SKM-1 treated with dmso at 0.1 percent for 144 hours (cell line): ENCODE data around the gene PNPO.

Source experiments
- DNase-seq: peaks from one replicate; lab custom pipeline; 2025; ENCODE audit not compliant: unreplicated experiment; lab: John Stamatoyannopoulos, UW

PNPO gene

GRCh38 chr17:47948706-47949196 lies 7.4 kb downstream of the PNPO start:
- no peak for DNase-seq

GRCh38 chr17:47949197-47949759 lies 7.9 kb downstream of the PNPO start:
- DNase-seq = peak; percentile 80

- no peak for DNase-seq
These were observed 8.6 kb downstream of the PNPO start for GRCh38 chr17:47949946-47950345.

- no peak for DNase-seq
These were observed 9.1 kb downstream of the PNPO start for GRCh38 chr17:47950448-47950847.

GRCh38 chr17:47952171-47953021 lies 11.0 kb downstream of the PNPO start:
- no peak for DNase-seq

GRCh38 chr17:47953909-47954308 lies 12.5 kb downstream of the PNPO start:
- DNase-seq = no peak

GRCh38 chr17:47955497-47956461 lies 14.4 kb downstream of the PNPO start:
- DNase-seq = no peak

GRCh38 chr17:47956791-47957590 lies 15.6 kb downstream of the PNPO start:
- no peak for DNase-seq

GRCh38 chr17:47957591-47958490 lies 16.5 kb downstream of the PNPO start, which contains the start of gene PRR15L:
Gene PRR15L, minus strand, starts transcription at chr17:47957883. Its CDS starts 4,649 bp downstream, at chr17:47953234.
- no peak for DNase-seq

- no peak for DNase-seq
These were observed 18.7 kb downstream of the PNPO start for GRCh38 chr17:47959825-47960655.

- DNase-seq = no peak
These were observed 20.0 kb downstream of the PNPO start for GRCh38 chr17:47961406-47961805.

- no peak for DNase-seq
These were observed 21.5 kb downstream of the PNPO start for GRCh38 chr17:47962901-47963300.

- no peak for DNase-seq
These were observed 23.5 kb downstream of the PNPO start for GRCh38 chr17:47964856-47965255.

GRCh38 chr17:47966079-47966519 lies 24.7 kb downstream of the PNPO start:
- no peak for DNase-seq

- DNase-seq = no peak
These were observed 26.4 kb downstream of the PNPO start for GRCh38 chr17:47967607-47968252.

- no peak for DNase-seq
These were observed 27.5 kb downstream of the PNPO start for GRCh38 chr17:47968836-47969235.

GRCh38 chr17:47969930-47970724 lies 28.8 kb downstream of the PNPO start:
- DNase-seq = no peak
